Activated CD8-positive, alpha-beta memory T cell treated with anti-CD3 and anti-CD28 coated beads for 48 hours (primary cell): Measurements from ENCODE around the gene PLCB3.

ENCODE experiments used
- DNase-seq, 3 experiments: peaks; one replicate each; pipeline ENCODE4 v3.0.0-alpha.2; 2020; ENCODE audit warnings: low read depth in 2 of 3, low spot score in 2 of 3

PLCB3 gene

GRCh38 chr11:64220798-64221197 lies 30.5 kb upstream of the PLCB3 start:
- no peak for DNase-seq

- DNase-seq, result no peak
Measured at GRCh38 chr11:64222651-64223000, 28.7 kb upstream of the PLCB3 start.

DNA sequence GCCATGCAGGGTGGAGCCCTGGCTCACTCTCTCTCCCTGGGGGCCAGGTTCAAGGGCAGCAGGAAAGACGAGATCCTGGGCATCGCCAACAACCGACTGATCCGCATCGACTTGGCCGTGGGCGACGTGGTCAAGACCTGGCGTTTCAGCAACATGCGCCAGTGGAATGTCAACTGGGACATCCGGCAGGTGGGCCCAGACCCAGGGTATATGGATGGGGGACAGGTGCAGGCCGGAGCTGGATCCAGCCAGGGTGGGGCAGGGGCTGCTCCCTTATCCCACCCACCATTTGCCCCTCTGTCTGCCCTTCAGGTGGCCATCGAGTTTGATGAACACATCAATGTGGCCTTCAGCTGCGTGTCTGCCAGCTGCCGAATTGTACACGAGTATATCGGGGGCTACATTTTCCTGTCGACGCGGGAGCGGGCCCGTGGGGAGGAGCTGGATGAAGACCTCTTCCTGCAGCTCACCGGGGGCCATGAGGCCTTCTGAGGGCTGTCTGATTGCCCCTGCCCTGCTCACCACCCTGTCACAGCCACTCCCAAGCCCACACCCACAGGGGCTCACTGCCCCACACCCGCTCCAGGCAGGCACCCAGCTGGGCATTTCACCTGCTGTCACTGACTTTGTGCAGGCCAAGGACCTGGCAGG lies 28.2 kb upstream of the PLCB3 start:
- no peak for DNase-seq

DNA sequence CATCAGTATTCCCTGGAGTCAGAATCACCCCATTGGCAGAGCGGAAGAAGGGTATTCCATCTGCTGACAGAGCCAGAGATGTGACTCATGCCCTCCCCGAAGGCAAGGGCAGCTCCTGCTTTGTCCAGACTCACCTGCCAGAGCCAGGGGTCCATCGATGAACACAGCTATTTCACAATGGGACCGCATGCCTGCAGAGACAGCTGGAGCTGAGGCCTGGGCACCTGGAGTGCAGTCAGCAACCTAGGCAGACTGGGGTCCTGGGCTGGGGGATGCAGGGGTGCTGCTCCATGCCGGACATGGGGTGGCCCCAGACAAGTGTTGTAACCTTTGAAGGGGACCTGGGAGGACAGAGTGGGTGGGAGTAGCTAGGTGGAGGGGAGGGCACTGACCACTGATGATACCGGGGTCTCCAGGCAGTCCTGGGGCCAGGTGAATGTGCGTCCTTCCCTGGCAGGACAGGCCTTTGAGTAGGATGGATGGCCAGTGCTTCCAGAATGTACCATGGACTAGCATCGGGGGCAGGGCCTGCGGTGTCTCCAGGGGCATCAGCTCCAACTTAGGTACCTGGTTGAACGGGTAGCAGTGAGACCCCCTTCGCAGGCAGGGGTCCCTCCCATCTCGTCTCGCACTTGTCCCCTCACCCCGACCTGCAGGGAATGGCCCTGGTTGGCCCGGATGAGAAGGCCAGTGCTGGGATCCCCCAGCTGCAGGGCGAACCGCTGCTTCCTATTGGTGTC lies 27.0 kb upstream of the PLCB3 start:
- DNase-seq, result no peak

GRCh38 chr11:64224891-64225607 lies 26.3 kb upstream of the PLCB3 start:
- DNase-seq, result no peak

DNA sequence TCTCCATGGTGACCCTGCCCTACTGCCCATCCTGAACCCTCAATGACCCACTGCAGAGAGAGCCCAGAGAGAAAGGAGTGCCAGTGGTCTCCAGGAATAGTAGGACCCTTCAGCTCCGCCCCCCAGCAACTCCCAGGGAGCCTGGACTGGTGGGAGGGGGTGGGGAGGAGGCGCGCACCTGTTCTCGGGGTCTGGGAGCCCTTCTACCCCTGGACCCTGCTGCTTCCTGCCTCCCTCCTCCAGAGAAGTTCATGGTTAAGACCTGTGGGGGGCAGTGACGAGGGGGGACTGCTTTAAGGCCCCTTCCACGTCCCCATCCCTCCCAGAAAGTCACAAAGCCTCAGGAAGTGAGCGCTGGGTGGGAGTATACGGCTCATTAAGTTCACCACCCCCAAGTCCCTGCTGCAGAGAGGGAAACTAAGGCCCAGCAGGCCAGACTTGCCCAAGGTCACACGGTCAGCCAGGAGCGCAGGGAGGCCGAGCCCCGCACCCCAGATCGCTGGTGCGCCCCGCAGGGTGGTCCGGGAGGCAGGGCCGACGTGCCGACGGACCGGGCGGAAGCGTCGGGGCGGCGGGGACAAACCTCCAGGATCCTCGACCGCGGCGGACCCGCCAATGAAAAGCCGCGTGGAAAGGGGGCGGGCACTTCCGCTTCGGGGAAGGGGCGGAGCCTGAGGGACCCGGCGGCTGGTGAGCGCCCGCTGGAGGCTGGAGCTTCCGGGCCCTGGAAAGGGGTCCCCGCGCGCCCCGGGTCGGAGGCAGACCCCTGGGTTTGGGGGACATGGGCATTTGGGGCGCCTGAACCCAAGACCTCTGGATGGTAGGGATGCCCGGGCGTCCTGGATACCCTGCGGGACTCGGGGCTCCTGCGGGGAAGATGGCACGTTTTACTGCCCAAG lies 25.5 kb upstream of the PLCB3 start, which contains the start of the genes NUDT22 and TRPT1:
TSS of gene NUDT22 (plus strand) at position 667 of the 899 bp plus-strand sequence. CDS start 379 bp downstream, outside the sequence.
TSS of gene TRPT1 (minus strand) at position 579 of the 899 bp plus-strand sequence. CDS start at position 253, 326 bp downstream.
- DNase-seq, result peak; percentile 88 to 93 (median 88)

- DNase-seq, result no peak
Measured at GRCh38 chr11:64226507-64227051, 24.8 kb upstream of the PLCB3 start.

- no peak for DNase-seq
Measured at GRCh38 chr11:64227405-64227956, 23.8 kb upstream of the PLCB3 start.

DNA sequence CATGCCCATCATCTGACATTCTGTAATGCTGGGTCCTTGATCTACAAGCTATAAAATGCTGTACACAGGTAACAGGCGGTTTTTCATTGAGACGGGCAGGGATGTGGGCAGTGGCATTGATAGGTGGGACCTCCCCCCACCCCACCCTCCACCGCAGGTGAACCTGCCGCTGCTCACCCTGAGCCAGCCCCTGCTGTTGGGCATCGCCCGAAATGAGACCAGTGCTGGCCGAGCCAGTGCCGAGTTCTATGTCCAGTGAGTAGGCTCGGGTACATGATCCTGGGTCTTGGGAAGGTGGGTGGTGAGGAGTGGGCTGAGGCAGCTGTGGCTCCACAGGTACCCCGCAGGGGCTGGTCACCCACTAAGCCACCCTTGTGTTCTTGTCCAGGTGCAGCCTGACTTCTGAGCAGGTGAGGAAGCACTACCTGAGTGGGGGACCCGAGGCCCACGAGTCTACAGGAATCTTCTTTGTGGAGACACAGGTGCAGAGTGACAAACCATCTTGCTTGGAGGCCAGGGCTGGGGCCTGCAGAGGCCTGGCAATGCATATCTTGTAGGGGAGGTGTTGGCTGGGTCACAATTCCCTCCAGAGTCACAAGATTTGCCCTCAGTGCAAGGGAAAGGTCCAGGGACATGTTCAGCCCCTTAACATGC lies 22.1 kb upstream of the PLCB3 start:
- DNase-seq, result no peak

DNA sequence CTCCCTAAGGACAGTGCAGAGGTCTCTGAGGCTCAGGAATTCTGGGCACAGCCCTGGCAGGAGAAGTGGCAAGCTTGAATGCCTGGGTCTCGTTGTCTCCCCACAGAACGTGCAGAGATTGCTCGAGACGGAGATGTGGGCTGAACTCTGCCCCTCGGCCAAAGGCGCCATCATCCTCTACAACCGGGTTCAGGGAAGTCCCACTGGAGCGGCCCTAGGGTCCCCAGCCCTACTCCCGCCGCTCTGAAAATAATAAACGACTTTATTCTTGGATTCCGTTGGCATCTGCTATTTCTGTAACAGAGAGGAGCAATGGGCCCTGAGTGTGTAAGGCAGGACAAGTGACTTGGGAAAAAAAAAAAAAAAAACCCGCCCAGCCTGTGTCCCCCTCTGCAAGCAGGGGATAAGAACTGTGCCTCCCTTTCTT lies 21.6 kb upstream of the PLCB3 start:
- no peak for DNase-seq

DNA sequence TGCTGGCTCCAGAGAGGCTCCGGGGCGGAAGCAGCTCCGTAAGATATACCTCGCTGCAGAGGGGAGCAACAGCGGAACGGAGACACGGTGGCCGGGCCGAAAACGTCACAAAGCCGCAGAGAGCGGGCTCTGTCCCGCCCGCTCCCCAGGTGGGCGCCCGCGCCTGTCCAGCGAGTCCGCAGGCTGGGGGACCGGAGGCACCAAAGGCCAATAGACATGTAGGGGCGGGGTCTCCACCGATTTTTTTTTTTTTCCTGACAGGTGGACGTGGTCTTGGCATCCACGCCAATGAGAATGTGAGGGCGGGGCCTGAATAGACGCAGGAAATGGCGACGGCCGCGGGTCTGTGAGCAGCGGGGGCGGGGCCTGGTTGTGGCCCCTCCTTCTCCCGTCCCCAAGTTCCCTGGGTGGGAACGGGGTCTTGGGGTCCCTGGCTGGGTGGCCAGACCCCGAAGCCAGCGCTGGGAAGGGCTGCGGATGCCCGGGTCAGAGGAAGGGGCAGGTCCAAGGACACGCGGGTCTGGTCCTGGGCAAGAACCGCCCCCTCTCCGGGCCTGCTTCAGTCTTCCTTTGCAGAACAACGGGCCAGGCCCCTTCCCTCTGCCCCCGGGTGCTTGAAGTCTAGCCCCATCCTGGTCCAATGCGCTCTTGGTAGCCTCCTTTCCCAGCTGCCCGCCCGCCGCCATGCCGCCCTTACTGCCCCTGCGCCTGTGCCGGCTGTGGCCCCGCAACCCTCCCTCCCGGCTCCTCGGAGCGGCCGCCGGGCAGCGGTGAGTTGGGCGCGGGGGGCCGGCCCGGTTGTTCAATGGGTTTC lies 21.0 kb upstream of the PLCB3 start, which contains the start of gene DNAJC4:
TSS of gene DNAJC4 (plus strand) at position 378 of the 814 bp plus-strand sequence. CDS start at position 685, 307 bp downstream.
- peak in 2 of 3 experiments; percentile 60 to 77 for DNase-seq

DNA sequence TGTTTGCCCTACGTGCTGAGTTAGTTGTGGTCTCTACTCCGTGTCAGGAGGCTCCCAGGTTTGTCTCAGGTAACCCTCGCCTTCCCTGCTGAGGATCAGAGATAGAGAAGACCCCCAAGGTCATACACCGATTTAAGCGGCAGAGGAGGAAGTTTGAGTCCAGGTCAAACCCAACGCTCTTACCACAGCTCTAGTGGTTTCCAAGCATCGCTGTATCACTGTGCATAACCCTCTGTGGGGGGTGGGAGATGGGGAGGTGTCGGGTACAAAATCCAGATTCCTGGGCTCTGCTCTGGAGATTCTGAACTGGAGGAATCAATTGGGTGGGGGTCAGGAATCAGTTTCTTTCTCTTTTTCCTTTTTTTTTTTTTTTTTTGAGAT lies 20.4 kb upstream of the PLCB3 start:
- no peak for DNase-seq

DNA sequence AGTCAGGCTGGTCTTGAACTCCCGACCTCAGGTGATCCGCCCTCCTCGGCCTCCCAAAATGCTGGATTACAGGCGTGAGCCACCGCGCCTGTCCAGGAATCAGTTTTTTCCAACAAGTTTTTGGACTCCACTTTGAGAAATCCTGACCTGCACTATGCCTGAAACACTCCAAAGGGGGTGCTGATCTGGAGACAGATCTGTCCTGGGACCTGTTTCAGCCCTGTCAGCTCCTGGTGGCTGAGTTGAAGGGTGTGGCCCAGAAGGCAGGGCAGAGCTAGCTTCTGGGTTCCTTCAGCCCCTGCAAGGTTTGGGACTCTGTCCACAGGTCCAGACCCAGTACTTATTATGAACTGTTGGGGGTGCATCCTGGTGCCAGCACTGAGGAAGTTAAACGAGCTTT lies 19.8 kb upstream of the PLCB3 start:
- no peak for DNase-seq

DNA sequence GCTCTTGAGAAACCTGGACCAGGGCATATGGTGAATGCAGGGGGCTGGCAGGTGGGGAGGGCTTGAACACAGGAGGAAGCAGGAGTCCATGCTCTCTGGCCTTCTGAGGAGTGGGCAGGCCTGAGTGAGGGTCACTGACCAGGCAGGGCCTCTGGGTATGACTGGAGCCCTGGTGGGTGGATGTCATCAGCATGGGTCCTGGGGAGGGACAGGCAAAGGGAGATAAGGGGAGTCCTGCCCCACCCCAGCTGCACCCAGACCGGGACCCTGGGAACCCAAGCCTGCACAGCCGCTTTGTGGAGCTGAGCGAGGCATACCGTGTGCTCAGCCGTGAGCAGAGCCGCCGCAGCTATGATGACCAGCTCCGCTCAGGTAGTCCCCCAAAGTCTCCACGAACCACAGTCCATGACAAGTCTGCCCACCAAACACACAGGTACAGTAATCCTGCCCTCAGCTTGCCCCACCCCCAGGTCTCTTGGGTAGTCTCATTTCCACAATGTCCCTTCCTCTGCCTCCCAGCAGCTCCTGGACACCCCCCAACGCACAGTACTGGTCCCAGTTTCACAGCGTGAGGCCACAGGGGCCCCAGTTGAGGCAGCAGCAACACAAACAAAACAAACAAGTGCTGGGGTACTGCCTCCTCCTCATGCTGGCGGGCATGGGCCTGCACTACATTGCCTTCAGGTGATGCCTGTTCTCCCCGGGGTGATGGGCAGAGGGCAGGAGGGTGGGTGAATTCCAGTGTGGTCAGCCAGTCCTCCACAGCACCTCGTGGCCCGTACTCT lies 19.0 kb upstream of the PLCB3 start:
- DNase-seq, result no peak

- no peak for DNase-seq
Measured at GRCh38 chr11:64232967-64233315, 18.4 kb upstream of the PLCB3 start.

DNA sequence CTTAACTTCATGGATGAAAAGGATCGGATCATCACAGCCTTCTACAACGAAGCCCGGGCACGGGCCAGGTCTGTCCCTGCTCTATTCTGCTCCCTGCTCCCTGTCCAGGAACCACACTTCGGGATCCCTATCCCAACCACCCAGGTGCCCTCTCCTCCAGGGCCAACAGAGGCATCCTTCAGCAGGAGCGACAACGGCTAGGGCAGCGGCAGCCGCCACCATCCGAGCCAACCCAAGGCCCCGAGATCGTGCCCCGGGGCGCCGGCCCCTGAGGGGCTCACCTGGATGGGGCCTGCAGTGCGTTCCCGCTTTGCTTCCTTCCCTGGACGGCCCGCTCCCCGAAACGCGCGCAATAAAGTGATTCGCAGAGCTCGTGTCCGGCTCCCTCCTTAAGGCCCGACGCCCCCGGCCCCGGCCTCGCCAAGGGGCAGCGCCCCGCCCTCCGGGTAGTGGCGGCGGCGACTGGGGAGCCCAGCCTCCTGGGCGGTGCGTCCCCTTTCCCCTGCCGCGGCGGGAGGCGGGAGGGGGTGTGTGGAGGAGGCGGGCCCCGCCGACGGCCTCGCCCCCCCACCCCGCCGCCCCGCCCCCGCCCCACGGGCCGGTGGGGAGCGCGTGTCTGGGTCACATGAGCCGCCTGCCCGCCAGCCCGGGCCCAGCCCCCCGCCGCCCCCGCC lies 17.3 kb upstream of the PLCB3 start, which contains the start of gene VEGFB:
TSS of gene VEGFB (plus strand) at position 672 of the 674 bp plus-strand sequence. CDS start 250 bp downstream, outside the sequence.
- no peak for DNase-seq

DNA sequence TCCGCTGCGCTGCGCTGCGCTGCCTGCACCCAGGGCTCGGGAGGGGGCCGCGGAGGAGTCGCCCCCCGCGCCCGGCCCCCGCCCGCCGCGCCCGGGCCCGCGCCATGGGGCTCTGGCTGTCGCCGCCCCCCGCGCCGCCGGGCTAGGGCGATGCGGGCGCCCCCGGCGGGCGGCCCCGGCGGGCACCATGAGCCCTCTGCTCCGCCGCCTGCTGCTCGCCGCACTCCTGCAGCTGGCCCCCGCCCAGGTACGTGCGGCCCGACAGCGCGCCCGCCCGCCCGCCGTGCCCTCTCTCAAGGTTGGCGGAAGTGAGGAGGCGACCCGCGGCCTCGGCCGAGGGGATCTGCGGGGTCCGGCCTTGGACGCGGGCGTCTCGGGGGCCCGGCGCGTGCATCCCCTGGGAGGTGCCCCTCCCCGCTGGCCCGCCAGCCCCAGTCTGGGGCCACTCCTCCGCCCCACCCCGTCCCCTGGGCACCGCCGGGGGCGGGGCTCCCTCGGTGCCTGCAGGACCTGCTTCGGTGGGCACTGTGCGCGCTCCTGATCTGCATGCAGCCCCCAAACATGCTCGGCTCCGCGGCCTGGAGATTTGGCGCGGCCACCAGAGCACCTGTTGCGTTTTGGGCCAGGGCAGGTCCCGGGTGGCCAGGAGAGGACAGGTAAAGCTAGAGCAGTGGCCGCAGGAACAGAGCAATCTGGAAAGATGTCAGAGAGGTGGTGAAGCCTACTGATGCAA lies 16.5 kb upstream of the PLCB3 start:
- DNase-seq, result no peak
